Nephron (organoid): ENCODE measurements around the gene ADARB2.

ENCODE experiments used
- H3K27ac Mint-ChIP-seq, 3 experiments: 2 replicates each; pipeline ENCODE4 v1.8.0; 2020; ENCODE audit warnings: mixed read lengths in 3 of 3, mild to moderate bottlenecking in 2 of 3, moderate library complexity in 1 of 3
- H3K27me3 Mint-ChIP-seq: 2 replicates; pipeline ENCODE4 v1.8.0; 2021; ENCODE audit warnings: low read depth, mild to moderate bottlenecking, moderate library complexity, mixed read lengths
- H3K36me3 Mint-ChIP-seq: 2 replicates; pipeline ENCODE4 v1.8.0; 2020; ENCODE audit warnings: low read depth, mixed read lengths
- H3K4me1 Mint-ChIP-seq: 2 replicates; pipeline ENCODE4 v1.8.0; 2020; ENCODE audit warnings: mixed read lengths
- H3K4me3 Mint-ChIP-seq, 3 experiments: 2 replicates each; pipeline ENCODE4 v1.8.0; 2020; ENCODE audit warnings: mild to moderate bottlenecking in 3 of 3, mixed read lengths in 3 of 3, moderate library complexity in 2 of 3
- H3K9me3 Mint-ChIP-seq: 2 replicates; pipeline ENCODE4 v1.8.0; 2020; ENCODE audit warnings: mixed read lengths
- TF ChIP-seq, protein P1 (sequence below), 3 experiments: fragments of 200-600 bp; sonication (generic); IDR thresholded peaks; one replicate each; pipeline ENCODE4 v1.5.0; 2021; ENCODE audit warnings: antibody characterized with exemption in 3 of 3; ENCODE audit not compliant: unreplicated experiment in 3 of 3

The ADARB2 gene

DNA sequence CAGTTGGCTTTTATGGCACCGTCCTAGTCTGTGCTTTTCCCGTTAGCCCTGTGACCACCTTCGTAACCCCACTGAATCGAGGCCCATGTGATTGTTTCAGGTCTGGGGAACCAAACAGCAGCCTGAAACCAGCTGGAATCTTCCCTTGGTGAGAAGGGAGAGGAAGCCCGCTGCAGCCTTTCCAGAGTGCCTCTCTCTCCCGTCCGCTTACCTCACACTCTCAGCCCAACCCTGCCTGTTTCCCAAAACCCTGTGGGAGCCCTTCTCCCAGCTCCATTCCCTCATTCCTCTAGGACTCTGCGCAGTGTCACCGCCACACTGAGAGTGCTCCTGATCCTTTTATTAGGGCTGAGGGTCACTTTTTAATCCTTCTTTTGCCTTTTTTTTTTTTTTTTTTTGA, 541.5 kb downstream of the ADARB2 start:
- Mint-ChIP-seq H3K4me1 (peaks cover 25% of the 10 kb centered on the region), H3K4me3 (no peak overlapping the region), H3K27ac (no peak overlapping the region), H3K27me3 (peaks cover 10% of the 10 kb centered on the region), H3K36me3 (no peaks in the 10 kb centered on the region), H3K9me3 (no peaks in the 10 kb centered on the region)
- TF ChIP-seq, protein P1, sequence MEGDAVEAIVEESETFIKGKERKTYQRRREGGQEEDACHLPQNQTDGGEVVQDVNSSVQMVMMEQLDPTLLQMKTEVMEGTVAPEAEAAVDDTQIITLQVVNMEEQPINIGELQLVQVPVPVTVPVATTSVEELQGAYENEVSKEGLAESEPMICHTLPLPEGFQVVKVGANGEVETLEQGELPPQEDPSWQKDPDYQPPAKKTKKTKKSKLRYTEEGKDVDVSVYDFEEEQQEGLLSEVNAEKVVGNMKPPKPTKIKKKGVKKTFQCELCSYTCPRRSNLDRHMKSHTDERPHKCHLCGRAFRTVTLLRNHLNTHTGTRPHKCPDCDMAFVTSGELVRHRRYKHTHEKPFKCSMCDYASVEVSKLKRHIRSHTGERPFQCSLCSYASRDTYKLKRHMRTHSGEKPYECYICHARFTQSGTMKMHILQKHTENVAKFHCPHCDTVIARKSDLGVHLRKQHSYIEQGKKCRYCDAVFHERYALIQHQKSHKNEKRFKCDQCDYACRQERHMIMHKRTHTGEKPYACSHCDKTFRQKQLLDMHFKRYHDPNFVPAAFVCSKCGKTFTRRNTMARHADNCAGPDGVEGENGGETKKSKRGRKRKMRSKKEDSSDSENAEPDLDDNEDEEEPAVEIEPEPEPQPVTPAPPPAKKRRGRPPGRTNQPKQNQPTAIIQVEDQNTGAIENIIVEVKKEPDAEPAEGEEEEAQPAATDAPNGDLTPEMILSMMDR (IDR thresholded peaks at IDR 0.05; ENCODE audit: unreplicated experiment in 3 of 3) = no peak

DNA sequence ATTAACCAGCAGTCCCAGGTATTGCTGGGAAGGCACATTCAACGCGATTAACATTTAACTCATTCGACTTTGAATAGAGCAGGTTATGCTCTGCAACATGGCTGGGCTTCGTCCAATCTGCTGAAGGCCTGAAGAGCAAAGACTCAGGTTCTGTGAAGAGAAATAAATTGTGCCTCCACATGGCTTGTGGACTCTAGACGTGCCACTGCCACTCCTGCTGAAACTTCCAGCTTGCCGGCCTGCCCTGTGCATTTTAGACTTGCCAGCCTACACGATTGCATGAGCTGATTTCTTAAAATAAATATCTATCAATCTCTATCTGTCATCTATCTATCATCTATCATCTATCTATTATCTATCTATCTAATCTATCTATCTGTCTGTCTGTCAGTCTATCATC, 543.2 kb downstream of the ADARB2 start:
- no peak overlapping the region for H3K4me3 Mint-ChIP-seq
- no peaks in the 10 kb centered on the region for H3K9me3 Mint-ChIP-seq
- TF ChIP-seq, protein P1 (IDR thresholded peaks at IDR 0.05; ENCODE audit: unreplicated experiment in 3 of 3) = no peak
- peaks cover 18% of the 10 kb centered on the region for H3K27me3 Mint-ChIP-seq
- no peaks in the 10 kb centered on the region for H3K36me3 Mint-ChIP-seq
- H3K27ac Mint-ChIP-seq = peak overlapping the region; percentile 37 to 78 (median 57)
- peaks cover 28% of the 10 kb centered on the region for H3K4me1 Mint-ChIP-seq

DNA sequence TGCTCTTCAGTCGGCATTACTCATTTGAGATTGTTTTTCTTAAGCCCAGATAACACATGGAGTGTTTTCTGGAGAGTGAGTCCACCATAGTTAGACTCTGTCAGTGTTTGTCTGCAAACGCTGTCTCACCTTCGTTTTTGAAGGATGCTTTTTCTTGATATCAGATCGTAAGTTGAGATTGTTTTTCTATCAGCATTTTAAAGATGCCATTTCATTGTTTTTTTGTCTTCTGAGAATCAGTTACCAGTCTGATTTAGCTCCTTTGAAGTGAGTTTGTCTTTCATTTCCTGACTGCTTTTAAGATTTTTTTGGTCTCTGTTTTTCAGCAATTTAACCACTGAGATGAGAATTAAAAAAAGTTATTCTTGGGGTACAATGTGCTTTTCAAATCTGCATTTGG, 543.8 kb downstream of the ADARB2 start:
- H3K4me1 Mint-ChIP-seq = peaks cover 31% of the 10 kb centered on the region
- no peaks in the 10 kb centered on the region for H3K9me3 Mint-ChIP-seq
- H3K27me3 Mint-ChIP-seq = peaks cover 16% of the 10 kb centered on the region
- H3K36me3 Mint-ChIP-seq = no peaks in the 10 kb centered on the region
- TF ChIP-seq, protein P1 (IDR thresholded peaks at IDR 0.05; ENCODE audit: unreplicated experiment in 3 of 3) = no peak
- no peak overlapping the region for H3K4me3 Mint-ChIP-seq
- H3K27ac Mint-ChIP-seq = peak overlapping the region; percentile 37 to 78 (median 57)

GRCh38 chr10:1191752-1192151, 545.6 kb downstream of the ADARB2 start:
- Mint-ChIP-seq H3K4me1 (peaks cover 16% of the 10 kb centered on the region), H3K36me3 (no peaks in the 10 kb centered on the region), H3K27ac (no peak overlapping the region), H3K4me3 (no peak overlapping the region), H3K27me3 (peaks cover 15% of the 10 kb centered on the region), H3K9me3 (no peaks in the 10 kb centered on the region)
- TF ChIP-seq, protein P1 (IDR thresholded peaks at IDR 0.05; ENCODE audit: unreplicated experiment in 3 of 3) = no peak

- no peaks in the 10 kb centered on the region for H3K9me3 Mint-ChIP-seq
- peaks cover 16% of the 10 kb centered on the region for H3K4me1 Mint-ChIP-seq
- no peak overlapping the region for H3K4me3 Mint-ChIP-seq
- no peak overlapping the region for H3K27ac Mint-ChIP-seq
- TF ChIP-seq, protein P1 (IDR thresholded peaks at IDR 0.05; ENCODE audit: unreplicated experiment in 3 of 3) = no peak
- peaks cover 19% of the 10 kb centered on the region for H3K27me3 Mint-ChIP-seq
- H3K36me3 Mint-ChIP-seq = no peaks in the 10 kb centered on the region
These were observed 546.4 kb downstream of the ADARB2 start for GRCh38 chr10:1190791-1191490.

- H3K4me1 Mint-ChIP-seq = peaks cover 16% of the 10 kb centered on the region
- TF ChIP-seq, protein P1 (IDR thresholded peaks at IDR 0.05; ENCODE audit: unreplicated experiment in 3 of 3) = no peak
- no peaks in the 10 kb centered on the region for H3K36me3 Mint-ChIP-seq
- no peak overlapping the region for H3K4me3 Mint-ChIP-seq
- H3K27ac Mint-ChIP-seq = no peak overlapping the region
- H3K27me3 Mint-ChIP-seq = peaks cover 23% of the 10 kb centered on the region
- H3K9me3 Mint-ChIP-seq = no peaks in the 10 kb centered on the region
These were observed 547.3 kb downstream of the ADARB2 start for GRCh38 chr10:1190052-1190395.
